NCI-H146 treated with DMSO at 0.1 percent for 48 hours (cell line): ENCODE measurements around the gene ADM2.

Experiments
- DNase-seq: peaks from one replicate; lab custom pipeline; 2025; ENCODE audit not compliant: unreplicated experiment; lab: John Stamatoyannopoulos, UW

The ADM2 gene

GRCh38 chr22:50467341-50467740 lies 14.0 kb upstream of the ADM2 start:
- DNase-seq: no peak

- no peak for DNase-seq
These were observed 13.4 kb upstream of the ADM2 start for GRCh38 chr22:50467773-50468440.

- DNase-seq: no peak
These were observed 12.7 kb upstream of the ADM2 start for GRCh38 chr22:50468626-50469025.

- no peak for DNase-seq
These were observed 11.7 kb upstream of the ADM2 start for GRCh38 chr22:50469377-50470305.

- no peak for DNase-seq
These were observed 10.9 kb upstream of the ADM2 start for GRCh38 chr22:50470491-50470890.

- no peak for DNase-seq
These were observed 10.0 kb upstream of the ADM2 start for GRCh38 chr22:50471197-50471847.

GRCh38 chr22:50471962-50472361 lies 9.4 kb upstream of the ADM2 start:
- no peak for DNase-seq

GRCh38 chr22:50473088-50473487 lies 8.3 kb upstream of the ADM2 start:
- DNase-seq: no peak

- DNase-seq: no peak
These were observed 7.3 kb upstream of the ADM2 start for GRCh38 chr22:50473855-50474671.

- DNase-seq: peak; percentile 57
These were observed 6.4 kb upstream of the ADM2 start, which contains the start of gene SBF1 for GRCh38 chr22:50474710-50475651. Gene SBF1 (minus strand): TSS chr22:50475035. CDS start chr22:50474840, 195 bp downstream.

- no peak for DNase-seq
These were observed 5.7 kb upstream of the ADM2 start for GRCh38 chr22:50475652-50476002.

GRCh38 chr22:50476868-50477267 lies 4.5 kb upstream of the ADM2 start:
- no peak for DNase-seq

- DNase-seq: no peak
These were observed 3.4 kb upstream of the ADM2 start for GRCh38 chr22:50477923-50478322.

GRCh38 chr22:50479721-50480120 lies 1.6 kb upstream of the ADM2 start:
- DNase-seq: no peak

GRCh38 chr22:50481045-50481439 lies 301 bp upstream of the ADM2 start:
- no peak for DNase-seq

GRCh38 chr22:50482107-50483074 lies 1.0 kb downstream of the ADM2 start:
- no peak for DNase-seq

- no peak for DNase-seq
These were observed 1.8 kb downstream of the ADM2 start for GRCh38 chr22:50483106-50483505.

GRCh38 chr22:50483556-50483955 lies 2.2 kb downstream of the ADM2 start:
- no peak for DNase-seq
